Umbilical cord (tissue), 2 donors: ENCODE data around the gene LIPC. TPM values are rescaled to one million over a fixed set of nuclear protein-coding genes. Genes with fewer than 3 reads are reported as not detected.

Experiments
- DNase-seq: peaks from one replicate; pipeline ENCODE4 v3.0.0-alpha.2; 2015; ENCODE audit warnings: low spot score
- total RNA-seq: library from RNA; depleted of rRNA; stranded (reverse); fragments of >200 nt; gene quantifications from one replicate; pipeline ENCODE4 v1.2.3, GENCODE V29; 2014; ENCODE audit warnings: low replicate concordance; ENCODE audit not compliant: insufficient read depth

Gene LIPC
- total RNA-seq, 1 donor from 2014 or later: 2.9 TPM

DNA sequence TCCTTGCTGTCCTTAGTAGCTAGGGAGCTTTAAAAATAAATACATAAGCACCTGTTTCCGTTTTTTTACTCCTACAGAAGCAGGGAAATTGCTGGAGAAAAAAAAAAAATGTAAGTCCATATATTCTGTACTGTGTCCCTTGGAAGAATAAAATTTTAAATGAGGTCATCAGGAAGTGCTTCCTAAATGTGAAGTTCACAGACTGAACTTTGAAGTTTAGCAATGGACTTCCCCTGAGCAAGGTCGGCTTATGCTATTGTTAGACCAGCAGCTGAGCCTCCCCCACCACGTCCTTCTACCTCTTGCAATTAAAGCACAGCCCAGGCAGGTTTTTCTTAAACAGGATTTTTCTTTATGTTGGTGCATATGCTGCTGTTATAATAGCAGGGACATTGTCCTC, 26.3 kb downstream of the LIPC start:
- DNase-seq: no peak

- no peak for DNase-seq
These were observed 27.3 kb downstream of the LIPC start for GRCh38 chr15:58459045-58459444.

GRCh38 chr15:58459560-58459959, 27.8 kb downstream of the LIPC start:
- DNase-seq: no peak

DNA sequence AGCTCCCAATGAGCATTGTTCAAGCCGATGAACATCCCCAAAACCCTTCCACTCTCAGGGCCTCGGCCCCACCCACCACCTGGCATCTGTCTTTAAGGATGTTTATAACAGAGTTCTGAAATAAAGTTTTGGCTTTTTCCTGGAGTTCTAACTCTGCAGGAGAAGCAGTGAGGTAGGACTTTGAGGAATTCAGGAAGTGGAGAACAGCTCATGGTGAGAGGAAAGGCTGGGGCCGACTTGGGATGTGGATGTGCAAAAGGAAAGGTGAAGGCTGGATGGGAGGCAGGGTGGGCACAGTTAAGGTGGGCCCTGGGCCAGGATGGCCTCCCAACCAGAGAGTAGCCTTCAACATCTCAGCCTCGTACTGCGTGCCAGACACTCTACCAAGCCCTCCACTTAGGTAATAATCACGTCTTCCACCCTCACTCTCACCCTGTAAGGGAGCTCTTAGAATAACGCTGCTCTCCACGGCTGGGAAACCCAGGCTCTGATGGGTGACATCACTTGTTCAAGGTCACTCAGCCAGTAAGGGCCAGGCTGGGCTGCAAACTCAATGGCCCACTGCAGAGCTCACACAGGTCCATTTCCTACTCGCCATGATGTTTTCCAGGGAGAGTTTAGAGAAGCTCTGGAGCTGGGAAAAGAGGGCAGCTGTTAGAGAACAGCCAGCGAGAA, 28.5 kb downstream of the LIPC start:
- DNase-seq: no peak

DNA sequence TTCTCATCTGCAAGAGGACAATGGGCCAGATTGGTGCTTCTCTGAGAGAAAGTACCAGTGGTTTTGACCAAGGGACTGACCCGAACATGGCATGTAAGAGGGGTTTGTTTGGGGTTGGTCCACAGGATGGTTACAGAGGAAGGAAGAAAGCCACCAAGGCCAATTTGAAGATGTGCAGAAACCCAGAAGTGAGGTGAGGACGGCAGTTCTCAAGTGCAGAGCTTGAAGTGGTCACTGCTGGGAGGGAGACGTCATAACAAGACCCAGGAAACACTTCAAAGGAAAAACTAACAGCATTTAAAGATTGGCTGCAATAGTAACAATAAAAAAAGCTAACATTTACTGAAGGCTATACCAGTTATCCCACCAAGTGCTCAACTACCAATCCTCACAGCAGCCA, 29.1 kb downstream of the LIPC start:
- DNase-seq: no peak

- DNase-seq: no peak
These were observed 30.8 kb downstream of the LIPC start for GRCh38 chr15:58462547-58462946.

GRCh38 chr15:58462973-58463663, 31.3 kb downstream of the LIPC start:
- DNase-seq: no peak

DNA sequence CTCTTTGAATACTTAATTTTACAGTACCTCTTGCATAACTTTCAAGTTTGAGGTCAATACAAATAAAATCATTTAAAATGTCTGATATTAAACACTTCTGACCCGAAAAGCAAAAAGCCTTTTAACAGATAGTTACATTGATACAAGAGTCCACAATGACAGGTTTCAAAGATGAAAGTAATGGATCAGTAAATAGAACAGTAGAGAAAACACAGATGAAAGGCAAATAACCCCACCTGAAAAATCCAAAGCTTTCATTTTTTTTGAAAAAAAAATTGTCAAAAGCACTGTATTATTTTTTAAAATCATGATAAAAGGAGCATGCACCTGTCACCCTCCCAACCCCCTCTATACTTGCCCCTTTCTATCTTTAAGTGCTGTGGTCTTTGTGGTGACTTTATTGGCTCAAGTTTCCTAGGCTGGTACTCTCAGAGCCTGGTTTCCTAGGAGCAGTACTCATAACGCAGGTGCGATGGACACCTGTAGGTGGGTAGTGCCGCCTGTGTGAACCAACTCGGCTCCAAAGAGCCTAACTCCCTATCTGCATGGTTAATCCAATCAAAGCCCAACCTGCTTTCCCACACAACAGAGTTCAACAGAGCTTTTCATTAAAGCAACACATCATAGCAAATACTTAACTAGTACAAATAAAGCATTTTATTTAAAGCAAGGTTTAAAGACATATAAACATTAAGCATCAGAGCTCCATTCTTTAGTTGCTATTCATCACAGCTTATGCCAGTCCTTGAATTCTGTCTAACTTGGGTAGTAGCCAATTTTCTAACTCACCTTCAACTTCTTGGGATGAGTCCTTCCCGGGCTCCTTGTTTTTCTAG, 32.2 kb downstream of the LIPC start:
- no peak for DNase-seq

DNA sequence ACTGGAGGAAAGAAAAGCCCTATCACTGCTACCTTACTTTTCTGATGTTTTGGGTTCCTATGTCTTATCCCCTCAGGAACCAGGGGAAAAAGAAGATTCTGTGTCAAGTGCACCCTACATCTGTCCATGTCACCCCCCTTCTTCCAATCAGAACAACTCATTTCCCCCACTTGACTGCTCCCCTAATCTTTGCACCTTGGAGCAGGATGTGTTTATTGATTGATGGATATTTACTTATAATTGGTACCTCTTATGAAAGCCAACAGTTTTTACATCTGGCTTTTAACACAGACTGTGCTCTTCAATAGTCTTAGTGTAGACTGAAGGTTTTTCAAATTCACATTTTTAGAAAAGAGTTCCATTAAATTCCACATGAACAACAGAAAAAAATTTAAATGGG, 33.3 kb downstream of the LIPC start:
- no peak for DNase-seq

GRCh38 chr15:58465866-58466517, 34.2 kb downstream of the LIPC start:
- no peak for DNase-seq

- DNase-seq: no peak
These were observed 34.8 kb downstream of the LIPC start for GRCh38 chr15:58466566-58466965.

- DNase-seq: peak; percentile 51
These were observed 35.4 kb downstream of the LIPC start for GRCh38 chr15:58467121-58467721.

GRCh38 chr15:58467722-58468423, 36.1 kb downstream of the LIPC start:
- peak; percentile 39 for DNase-seq

GRCh38 chr15:58469432-58470353, 37.9 kb downstream of the LIPC start:
- DNase-seq: peak; percentile 95

DNA sequence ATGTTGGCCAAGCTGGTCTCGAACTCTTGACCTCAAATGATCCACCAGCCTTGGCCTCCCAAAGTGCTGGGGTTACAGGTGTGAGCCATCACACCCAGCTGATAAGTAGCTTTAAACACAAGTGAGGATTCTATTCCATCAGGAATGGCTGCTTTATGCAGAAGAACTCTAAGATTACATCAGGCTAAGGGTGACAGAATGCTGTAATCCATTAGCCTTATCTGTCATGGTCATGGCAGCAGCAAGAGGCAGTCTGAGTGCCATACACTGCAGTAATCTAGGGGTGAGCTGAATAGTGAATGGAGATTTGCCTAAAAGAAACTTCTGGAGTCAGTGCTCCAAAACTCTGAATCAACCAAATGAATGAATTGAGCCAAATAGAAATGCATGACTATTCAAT, 39.6 kb downstream of the LIPC start:
- DNase-seq: no peak

DNA sequence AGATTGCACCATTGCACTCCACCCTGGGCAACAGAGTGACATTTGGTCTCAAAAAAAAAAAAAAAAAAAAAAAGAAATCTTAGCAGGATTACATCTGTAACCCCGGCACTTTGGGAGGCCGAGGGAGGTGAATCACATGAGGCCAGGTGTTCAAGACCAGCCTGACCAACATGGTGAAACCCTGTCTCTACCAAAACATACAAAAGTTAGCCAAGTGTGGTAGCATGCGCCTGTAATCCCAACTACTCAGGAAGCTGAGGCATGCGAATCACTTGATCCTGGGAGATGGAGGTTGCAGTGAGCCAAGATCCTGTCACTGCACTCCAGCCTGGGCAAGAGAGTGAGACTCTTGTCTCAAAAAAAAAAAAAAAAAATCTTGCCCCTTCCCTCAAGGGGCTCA, 40.4 kb downstream of the LIPC start:
- DNase-seq: no peak

- DNase-seq: no peak
These were observed 41.2 kb downstream of the LIPC start for GRCh38 chr15:58472821-58473581.

DNA sequence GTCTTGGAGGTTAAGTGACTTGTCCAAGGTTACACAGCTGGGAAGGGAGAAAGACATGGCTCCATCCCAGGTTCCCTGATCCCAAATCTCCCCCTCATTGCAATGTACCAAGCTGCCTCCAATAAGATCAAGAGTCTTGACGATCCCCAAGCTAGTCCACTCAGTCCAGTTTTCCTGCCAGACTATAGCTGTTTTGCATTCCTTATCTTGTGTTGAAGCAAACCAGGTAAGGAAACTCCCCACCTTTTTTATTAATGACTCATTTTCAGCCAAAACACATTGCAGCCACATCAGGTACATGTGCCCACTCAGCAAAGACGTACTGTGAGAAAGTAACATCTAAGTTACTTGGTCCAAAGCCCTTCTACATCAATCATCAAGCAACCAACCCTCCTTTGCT, 41.9 kb downstream of the LIPC start:
- peak; percentile 56 for DNase-seq

DNA sequence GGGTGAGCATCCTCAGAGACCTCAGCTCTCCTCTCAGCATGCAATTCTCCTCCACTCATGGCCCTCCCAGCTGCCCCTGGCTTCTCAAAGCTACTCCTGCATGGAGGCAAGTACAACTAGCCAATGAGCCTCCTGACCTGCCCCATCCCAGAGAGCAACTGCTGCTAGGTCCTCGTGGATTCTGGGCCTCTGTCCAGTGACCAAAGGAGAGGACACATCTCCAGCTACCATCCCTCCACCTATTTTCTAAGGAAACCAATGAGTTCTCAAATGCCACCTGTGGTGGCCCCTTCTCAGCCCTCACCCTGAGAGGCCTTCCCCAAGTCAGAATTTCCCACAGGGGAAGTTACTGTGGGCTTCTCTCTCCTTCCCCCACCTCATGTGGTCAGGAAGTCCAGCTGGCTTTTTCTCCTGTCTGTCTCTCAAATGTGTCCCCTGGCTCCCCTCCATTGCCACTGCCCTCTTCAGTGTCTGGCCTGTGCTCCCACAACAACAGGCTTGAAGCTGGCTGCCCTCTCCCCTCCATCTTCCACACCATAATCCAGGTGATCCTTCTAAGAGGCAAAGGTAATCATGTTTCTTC, 43.0 kb downstream of the LIPC start:
- DNase-seq: no peak
